Psoas muscle (tissue), 8 donors: Measurements from ENCODE around the gene COMMD4. TPM values are rescaled to one million over a fixed set of nuclear protein-coding genes. Genes with fewer than 3 reads are reported as not detected.
A peak's percentile ranks its signal among the peaks of the same experiment; 100 is the strongest.

ENCODE experiments used
- ATAC-seq, 4 donors: fragments of 200-7000 bp; cut with Tn5 transposase; one replicate each; pipeline ENCODE4 v1.9.1; 2020; ENCODE audit warnings: moderate library complexity in 3 of 4, mild to moderate bottlenecking in 2 of 4
- DNase-seq, 2 donors: peaks; one replicate each; pipeline ENCODE4 v3.0.0-alpha.2; 2020
- H3K27ac ChIP-seq: fragments of 200-600 bp; one replicate; pipeline ENCODE4 v1.8.0; 2022
- H3K27me3 ChIP-seq, 3 donors: fragments of 200-600 bp in 1 of 3; one replicate each; pipeline versions ENCODE4 v1.6.1 to v1.8.0; 2013 to 2022; ENCODE audit warnings: low read length in 2 of 3, mild to moderate bottlenecking in 2 of 3, moderate library complexity in 1 of 3; ENCODE audit not compliant: insufficient read depth in 3 of 3
- H3K36me3 ChIP-seq, 2 donors: fragments of 200-600 bp in 1 of 2; one replicate each; pipeline versions ENCODE4 v1.6.1 to v1.8.0; 2013 to 2022; ENCODE audit warnings: low read depth in 1 of 2, mild to moderate bottlenecking in 1 of 2, moderate library complexity in 1 of 2; ENCODE audit not compliant: insufficient read depth in 1 of 2
- H3K4me1 ChIP-seq: fragments of 200-600 bp; one replicate; pipeline ENCODE4 v1.8.0; 2022
- H3K4me3 ChIP-seq: fragments of 200-600 bp; one replicate; pipeline ENCODE4 v1.8.0; 2022; ENCODE audit warnings: mild to moderate bottlenecking
- H3K9me3 ChIP-seq: fragments of 200-600 bp; one replicate; pipeline ENCODE4 v1.8.0; 2022
- WGBS, 3 donors: extraction: QIAGEN DNeasy Blood & Tissue Kit; methylation state at CpG; one replicate each; pipeline versions ENCODE4 v1.1.6 to v1.1.7; 2013; 5-methylcytosine and 5-hydroxymethylcytosine counted together
- intact Hi-C, 2 donors: fragments of 100-400 bp; cut with DNase I; formaldehyde crosslinking; loops; one replicate each; pipeline versions ENCODE4 v1.11.0 to v1.14.2; 2022
- polyA plus RNA-seq, 3 donors: library from polyadenylated mRNA; stranded (reverse); fragments of 200-250 nt; gene quantifications; one replicate each; pipeline ENCODE4 v1.2.3, GENCODE V29; 2013
- total RNA-seq, 4 donors: library from RNA; stranded (reverse); fragmentation: NEBNext Ultra II Directional in 2 of 4; extraction: Animal tissue kit (Norgen Biotek cat#: 25700) in 2 of 4; gene quantifications; one replicate each; pipeline versions ENCODE4 v1.2.1 to v1.2.4, GENCODE V29; 2021 to 2023
- TF ChIP-seq, protein P1 (sequence below): fragments of 200-600 bp; IDR thresholded peaks from one replicate; pipeline ENCODE4 v1.8.0; 2022; ENCODE audit warnings: antibody characterized with exemption
- donor health status: healthy with polysubstance abuse.
- donor health status: DM: no; HTN: no; CAD: no; lungs with moderate emphysema.
- donor health status: Bipolar disorder and iron deficiency.
- donor health status: healthy.
- donor health status: DM: yes; HTN: yes; CAD: no.
- donor health status: DM: no; HTN: no; CAD: no.
- donor health status: DM: no; HTN: no; CAD: no.
- donor health status: DM: yes; HTN: yes; CAD: no.

Gene COMMD4
- total and polyA plus RNA-seq, 7 donors, result 20.1 to 30.6 (median 25.3) TPM

DNA sequence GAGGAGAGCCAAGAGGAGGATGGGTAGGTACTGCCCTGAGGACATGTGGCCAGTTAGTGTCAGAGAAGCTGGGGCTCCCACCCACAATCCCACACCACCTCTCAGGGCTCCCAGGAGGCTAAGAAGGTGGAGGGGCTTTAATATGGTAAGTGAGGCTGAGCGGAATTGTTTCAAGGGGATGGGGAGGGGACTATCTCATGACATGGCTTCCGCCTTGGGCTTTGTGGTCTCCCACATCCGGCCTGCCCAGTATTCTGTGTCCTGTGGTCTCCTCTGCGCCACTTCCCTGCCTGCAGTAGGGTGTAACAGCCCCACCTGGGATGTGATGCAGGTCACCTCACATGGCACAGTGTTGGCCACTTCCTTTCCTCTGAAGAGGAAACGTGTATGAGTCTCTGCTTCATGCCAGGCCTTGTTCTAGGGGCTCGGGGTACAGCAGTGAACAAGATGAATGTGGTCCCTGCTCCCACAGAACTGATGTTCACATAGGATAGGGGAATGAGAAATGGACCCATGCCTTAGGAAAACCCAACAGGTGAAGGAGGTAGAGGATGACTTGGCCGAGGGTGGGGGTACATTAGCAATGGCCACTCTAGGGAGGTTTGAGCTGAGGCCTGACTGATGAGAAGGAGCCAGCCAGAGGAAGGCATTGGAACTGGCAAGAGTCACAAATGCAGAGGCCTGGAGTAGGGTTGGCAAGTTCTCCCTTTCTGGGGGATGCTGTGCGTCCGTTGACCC, 14.2 kb downstream of the COMMD4 start:
- no peak for DNase-seq
- Histone ChIP-seq H3K4me3 (no peak overlapping the region), H3K9me3 (no peaks in the 10 kb centered on the region), H3K4me1 (peaks cover 8% of the 10 kb centered on the region), H3K27ac (no peak overlapping the region), H3K36me3 (peaks cover 0 to 5% of the 10 kb centered on the region in 2 donors), H3K27me3 (no peaks in the 10 kb centered on the region)
- ATAC-seq, result peak in 2 of 4 donors; percentile 7 to 10
- 67 to 77% (median 71%) methylated on average over 7 to 9 of the region's 9 CpGs for WGBS, 3 donors
- intact Hi-C loops, result no loop called here
- TF ChIP-seq, protein P1, sequence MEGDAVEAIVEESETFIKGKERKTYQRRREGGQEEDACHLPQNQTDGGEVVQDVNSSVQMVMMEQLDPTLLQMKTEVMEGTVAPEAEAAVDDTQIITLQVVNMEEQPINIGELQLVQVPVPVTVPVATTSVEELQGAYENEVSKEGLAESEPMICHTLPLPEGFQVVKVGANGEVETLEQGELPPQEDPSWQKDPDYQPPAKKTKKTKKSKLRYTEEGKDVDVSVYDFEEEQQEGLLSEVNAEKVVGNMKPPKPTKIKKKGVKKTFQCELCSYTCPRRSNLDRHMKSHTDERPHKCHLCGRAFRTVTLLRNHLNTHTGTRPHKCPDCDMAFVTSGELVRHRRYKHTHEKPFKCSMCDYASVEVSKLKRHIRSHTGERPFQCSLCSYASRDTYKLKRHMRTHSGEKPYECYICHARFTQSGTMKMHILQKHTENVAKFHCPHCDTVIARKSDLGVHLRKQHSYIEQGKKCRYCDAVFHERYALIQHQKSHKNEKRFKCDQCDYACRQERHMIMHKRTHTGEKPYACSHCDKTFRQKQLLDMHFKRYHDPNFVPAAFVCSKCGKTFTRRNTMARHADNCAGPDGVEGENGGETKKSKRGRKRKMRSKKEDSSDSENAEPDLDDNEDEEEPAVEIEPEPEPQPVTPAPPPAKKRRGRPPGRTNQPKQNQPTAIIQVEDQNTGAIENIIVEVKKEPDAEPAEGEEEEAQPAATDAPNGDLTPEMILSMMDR, result no peak

DNA sequence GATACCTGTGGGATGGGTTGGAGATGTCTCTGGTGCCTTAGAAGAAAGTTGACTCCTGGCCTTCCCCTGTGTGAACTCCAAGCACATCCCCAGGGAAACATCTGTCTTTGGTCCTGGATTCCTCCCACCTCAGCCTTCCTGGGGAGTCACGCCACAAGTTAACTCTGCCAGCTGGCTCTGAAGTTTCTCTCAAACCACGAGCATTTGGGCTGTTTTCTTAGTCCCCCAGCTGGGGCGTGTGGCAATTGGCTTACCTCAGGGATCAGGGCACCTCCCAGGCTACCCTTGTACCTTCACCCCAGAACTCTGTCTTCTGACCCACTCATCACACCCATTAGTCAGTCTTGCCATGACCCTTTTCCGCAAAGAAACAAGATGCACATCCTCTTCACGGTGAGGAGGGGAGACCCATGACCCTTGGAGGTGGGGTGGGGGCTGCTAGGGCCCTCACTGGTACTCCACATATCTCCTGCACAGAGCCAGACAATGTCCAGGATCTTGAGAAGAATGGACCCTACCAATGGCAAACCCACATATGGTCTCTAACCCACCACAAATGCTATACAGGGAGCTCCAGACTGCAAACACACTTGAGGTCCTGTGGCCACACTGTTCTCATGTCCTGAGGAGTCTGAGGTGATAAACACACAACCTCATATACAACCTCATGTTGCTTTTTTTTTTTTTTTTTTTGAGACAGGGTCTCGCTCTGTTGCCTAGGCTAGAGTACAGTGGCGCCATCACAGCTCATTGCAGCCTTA, 14.9 kb downstream of the COMMD4 start:
- no peak for ATAC-seq
- peaks cover 1 to 13% of the 10 kb centered on the region in 2 donors for H3K36me3 ChIP-seq
- intact Hi-C loops, result no loop called here
- H3K9me3 ChIP-seq, result no peaks in the 10 kb centered on the region
- TF ChIP-seq, protein P1, result no peak
- H3K4me1 ChIP-seq, result peaks cover 8% of the 10 kb centered on the region
- DNase-seq, result peak in 1 of 2 donors; percentile 38
- no peak overlapping the region for H3K4me3 ChIP-seq
- 61 to 73% (median 62%) methylated on average over 7 of the region's 7 CpGs for WGBS, 3 donors
- H3K27me3 ChIP-seq, result no peaks in the 10 kb centered on the region
- no peak overlapping the region for H3K27ac ChIP-seq

DNA sequence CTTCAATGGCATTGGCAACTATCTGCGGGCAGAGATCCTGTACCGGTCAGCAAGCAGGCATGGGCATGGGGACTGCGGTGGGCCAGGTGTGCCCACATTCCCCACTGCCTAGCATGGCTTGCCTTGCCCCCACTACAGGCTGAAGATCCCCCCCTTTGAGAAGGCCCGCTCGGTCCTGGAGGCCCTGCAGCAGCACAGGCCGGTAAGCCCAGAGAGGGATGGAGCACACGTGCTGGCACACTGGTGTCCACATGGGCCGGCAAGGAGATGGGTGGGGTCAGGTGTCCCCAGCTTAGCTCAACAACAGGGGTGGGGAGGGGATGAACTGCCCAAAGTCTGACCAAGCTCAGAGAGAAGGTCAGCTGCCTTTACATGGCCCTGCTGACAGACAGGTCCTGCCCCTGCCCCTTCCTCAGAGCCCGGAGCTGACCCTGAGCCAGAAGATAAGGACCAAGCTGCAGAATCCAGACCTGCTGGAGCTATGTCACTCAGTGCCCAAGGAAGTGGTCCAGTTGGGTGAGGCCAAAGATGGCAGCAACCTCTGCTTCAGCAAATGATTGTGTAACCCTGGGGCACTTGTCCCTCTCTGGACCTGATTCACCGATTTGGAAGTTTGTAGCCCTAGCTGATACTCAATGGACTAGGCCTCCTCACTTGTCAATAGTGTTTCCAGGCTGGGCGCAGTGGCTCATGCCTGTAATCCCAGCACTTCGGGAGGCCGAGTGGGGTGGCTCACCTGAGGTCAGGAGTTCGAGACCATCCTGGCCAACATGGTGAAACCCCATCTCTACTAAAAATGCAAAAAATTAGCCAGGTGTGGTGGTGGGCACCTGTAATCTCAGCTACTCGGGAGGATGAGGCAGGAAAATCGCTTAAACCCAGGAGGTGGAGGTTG, 16.6 kb downstream of the COMMD4 start:
- Histone ChIP-seq H3K4me3 (no peak overlapping the region), H3K27ac (no peak overlapping the region), H3K36me3 (peaks cover 8 to 29% of the 10 kb centered on the region in 2 donors), H3K27me3 (no peaks in the 10 kb centered on the region), H3K9me3 (no peaks in the 10 kb centered on the region), H3K4me1 (peaks cover 8% of the 10 kb centered on the region)
- no peak for ATAC-seq
- TF ChIP-seq, protein P1, result no peak
- no peak for DNase-seq
- intact Hi-C loops, result no loop called here
- WGBS, 3 donors, result 84 to 86% (median 86%) methylated on average over 14 to 16 of the region's 16 CpGs

DNA sequence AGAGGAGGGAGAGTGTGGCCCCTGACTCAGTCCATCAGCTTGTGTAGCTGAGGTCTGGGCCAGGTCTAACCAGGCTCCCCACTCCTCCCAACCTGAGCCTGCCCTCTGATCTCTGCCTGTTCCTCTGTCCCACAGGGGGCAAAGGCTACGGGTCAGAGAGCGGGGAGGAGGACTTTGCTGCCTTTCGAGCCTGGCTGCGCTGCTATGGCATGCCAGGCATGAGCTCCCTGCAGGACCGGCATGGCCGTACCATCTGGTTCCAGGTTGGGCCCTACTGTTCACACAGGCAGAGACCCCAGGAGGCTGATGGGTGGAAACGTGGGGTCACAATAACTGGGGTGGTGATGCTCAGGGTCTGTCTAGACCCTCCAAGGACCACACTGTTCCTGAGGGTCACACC, 17.7 kb downstream of the COMMD4 start:
- peaks cover 5% of the 10 kb centered on the region for H3K4me1 ChIP-seq
- no peaks in the 10 kb centered on the region for H3K27me3 ChIP-seq
- no peak overlapping the region for H3K27ac ChIP-seq
- peaks cover 8 to 41% of the 10 kb centered on the region in 2 donors for H3K36me3 ChIP-seq
- H3K9me3 ChIP-seq, result no peaks in the 10 kb centered on the region
- WGBS, 3 donors, result 83 to 85% (median 84%) methylated on average over 7 of the region's 7 CpGs
- intact Hi-C loops, result no loop called here
- no peak for ATAC-seq
- no peak overlapping the region for H3K4me3 ChIP-seq
- DNase-seq, result no peak
- TF ChIP-seq, protein P1, result no peak
